GM19324 (cell line): ENCODE measurements around the gene NINL.
"Not testable (repeated sequence)": the region's sequence is repeated elsewhere in the genome, so short reads cannot be mapped to it uniquely, and the experiment has no call there.

Source experiments
- ATAC-seq: cut with Tn5 transposase; IDR thresholded peaks from one replicate; pipeline ENCODE4 v1.9.1; 2021; ENCODE audit warnings: mild to moderate bottlenecking, moderate library complexity; ENCODE audit not compliant: unreplicated experiment, low FRiP score

Gene NINL

DNA sequence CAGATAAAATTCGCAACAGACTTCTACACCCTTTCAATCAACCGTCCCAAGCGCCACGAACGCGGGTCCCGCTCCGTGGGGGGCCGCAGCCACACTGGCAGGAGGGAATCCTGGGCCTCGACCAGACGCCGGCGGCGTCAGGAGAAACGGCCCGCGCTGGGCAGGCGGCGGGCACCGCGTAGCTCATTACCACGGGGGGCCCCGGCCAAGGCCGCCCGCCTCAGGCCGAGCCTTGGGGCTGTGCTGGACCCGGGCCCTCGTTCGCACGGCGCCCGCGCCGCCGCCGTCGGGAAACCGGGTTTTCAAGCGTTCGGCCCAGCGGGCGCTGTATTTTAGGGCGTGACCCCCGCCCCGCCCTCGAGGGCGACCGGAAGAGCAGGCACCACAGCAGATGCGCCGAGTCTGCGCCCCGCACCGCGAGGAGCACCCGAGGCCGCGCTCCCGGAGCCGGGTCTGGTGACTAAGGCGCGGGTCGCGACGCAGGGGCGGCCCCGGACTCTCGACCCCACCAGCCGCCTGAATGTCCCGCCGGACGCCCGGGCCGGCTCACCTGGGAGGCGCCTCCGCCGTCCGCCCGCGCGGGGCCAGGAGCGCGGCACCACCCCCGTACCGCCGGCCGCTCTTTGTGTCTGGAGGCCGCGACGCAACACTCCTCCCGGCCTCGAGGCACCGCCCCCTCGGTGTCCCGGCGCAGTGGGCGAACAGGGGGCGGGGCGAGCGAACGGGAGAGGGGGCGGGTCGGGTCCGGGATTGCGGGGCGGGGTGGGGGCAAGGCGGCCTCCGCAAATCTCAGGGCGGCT lies at the start of gene NINL:
NINL (minus strand) TSS at position 627 of the 800 bp plus-strand sequence. CDS start 58,944 bp downstream, outside the sequence.
- ATAC-seq, result no peak

- no peak for ATAC-seq
These were observed 47.8 kb upstream of the NINL start for GRCh38 chr20:25632940-25633790.

DNA sequence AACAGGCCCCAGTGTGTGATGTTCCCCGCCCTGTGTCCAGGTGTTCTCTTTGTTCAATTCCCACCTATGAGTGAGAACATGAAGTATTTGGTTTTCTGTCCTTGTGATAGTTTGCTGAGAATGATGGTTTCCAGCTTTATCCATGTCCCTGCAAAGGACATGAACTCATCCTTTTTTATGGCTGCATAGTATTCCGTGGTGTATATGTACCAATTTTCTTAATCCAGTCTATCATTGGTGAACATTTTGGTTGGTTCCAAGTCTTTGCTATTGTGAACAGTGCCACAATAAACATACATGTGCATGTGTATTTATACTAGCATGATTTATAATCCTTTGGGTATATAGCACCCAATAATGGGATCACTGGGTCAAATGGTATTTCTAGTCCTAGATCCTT lies 45.3 kb upstream of the NINL start:
- ATAC-seq, result not testable (repeated sequence)

DNA sequence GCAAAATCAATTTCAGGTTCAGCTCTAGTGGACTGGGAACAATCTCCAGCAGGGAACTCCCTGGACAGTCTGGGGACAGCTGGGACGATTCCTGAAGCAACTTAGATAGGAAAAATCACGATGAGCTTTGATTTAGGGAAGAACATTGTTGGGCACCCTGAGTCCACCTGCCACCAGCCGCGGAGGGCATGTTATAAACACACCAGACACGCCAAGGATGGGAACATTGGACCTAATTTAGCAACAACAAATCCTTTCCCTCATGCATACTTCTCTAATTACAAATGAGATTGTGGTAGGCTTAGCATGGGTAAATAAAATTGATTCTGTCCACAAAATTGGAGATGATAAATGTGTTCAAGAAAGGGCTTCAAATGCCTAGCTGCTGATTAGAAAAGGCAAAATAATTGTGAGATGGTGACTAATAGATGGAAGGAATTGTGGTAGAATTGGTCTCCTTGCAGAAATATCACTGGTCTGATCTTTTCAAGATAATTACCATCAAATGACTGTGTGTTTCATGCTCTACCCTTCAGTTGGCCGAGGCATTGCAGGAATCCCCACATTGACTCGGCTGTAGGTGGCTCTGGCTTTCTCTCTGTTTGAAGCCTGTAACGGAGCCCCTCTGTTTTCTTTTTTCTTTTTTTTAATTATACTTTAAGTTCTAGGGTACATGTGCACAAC lies 44.6 kb upstream of the NINL start:
- no peak for ATAC-seq

GRCh38 chr20:25626779-25627178 lies 41.4 kb upstream of the NINL start:
- ATAC-seq, result no peak

- no peak for ATAC-seq
These were observed 39.2 kb upstream of the NINL start for GRCh38 chr20:25624500-25624939.

DNA sequence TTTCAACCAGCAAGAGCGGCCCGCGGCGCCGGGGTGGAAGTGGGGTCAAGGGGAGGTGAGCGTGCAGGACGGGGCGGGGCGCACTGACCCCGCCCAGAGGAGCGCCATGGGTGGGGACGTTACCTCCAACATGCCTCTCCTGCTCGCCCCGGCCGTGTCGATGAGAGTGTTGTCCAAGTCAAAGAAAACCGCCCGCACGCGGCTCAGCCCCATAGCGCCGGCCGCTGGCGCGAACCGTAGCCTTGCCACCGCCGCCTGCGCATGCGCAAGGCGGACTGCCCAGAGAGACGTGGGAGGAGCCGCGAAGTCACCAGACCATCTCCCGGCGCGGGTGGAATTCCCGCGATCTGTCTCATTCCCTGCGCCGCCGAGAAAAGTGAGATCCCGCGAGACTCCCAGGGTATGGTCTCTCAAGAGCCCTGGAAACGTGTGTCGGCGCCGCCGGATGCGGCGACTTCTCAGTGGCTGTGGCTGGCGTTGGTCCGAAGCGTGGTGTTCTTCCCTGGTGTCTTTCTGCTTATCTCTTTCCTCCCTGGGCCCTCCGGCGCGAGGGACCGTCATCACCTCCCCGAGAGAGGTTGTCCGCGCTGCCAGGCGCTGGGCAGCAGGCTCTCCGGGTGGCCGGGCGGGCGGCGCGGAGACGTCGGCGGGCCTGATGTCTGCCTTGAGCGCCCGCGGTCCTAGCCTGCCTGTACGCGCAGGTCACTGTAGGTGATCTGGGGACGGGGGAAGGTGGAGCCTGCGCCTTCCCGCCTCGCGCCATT lies 38.6 kb upstream of the NINL start, which contains the start of gene NANP:
NANP (minus strand) TSS at position 279 of the 764 bp plus-strand sequence; CDS start at position 213, 66 bp downstream.
- peak; percentile 88 for ATAC-seq

GRCh38 chr20:25623225-25623735 lies 37.9 kb upstream of the NINL start:
- ATAC-seq, result peak; percentile 27

DNA sequence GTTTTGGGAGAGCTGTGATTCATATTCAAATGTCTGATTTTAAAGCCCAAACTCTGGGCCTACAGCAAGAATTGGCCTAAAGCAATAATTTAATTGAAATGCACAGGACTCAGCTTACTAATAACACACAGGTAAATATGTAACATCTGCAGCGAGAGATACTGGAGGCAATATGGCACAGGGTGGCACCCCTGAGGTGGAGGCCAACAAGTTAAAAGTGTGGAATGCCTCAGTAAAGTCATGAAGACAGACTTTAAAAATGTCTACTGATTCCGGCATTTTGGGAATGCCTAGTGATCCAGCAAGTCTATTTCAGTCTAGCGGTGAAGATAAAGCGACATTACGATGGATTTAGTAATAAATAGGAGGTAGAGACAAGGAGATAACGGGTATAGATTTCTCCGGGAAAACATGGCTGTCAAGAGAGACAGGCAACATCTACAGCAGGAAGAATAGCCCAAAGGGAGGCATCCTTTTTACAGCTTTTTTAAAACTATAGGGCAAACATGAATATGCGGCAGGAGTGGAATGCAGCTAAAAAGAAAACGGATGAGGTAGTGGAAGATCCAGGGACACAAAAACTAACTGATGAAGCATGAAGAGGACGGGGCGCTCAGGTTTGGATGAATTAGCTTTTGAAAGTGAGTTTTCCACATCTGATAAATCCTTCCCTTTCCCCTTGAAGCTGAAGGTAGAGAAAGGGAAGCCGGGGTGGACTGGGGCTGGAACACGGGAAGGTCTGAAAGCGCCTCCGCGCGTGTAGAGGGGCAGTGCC lies 37.3 kb upstream of the NINL start:
- ATAC-seq, result no peak

- ATAC-seq, result no peak
These were observed 36.7 kb upstream of the NINL start for GRCh38 chr20:25622049-25622448.

DNA sequence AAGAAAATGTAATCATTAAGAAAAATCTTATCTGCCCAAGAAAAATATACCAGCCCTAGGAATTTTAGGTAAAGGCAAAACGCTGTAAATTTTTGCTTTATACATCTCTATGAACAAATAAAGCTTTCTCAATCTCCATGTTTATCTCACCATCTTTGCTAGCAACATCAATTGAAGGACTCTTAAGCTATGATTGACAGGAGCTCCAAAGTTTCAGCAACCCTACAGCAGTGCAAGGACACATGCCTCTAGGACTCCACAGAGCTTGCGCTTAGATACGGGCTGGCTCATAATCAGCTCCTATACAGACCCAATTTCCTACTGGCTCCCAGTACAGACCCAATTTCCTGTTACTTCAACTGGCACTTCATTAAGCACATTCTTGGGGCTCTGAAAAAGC lies 34.2 kb upstream of the NINL start:
- no peak for ATAC-seq

- ATAC-seq, result no peak
These were observed 23.4 kb upstream of the NINL start for GRCh38 chr20:25608774-25609173.

- no peak for ATAC-seq
These were observed 20.9 kb upstream of the NINL start for GRCh38 chr20:25606094-25606695.

DNA sequence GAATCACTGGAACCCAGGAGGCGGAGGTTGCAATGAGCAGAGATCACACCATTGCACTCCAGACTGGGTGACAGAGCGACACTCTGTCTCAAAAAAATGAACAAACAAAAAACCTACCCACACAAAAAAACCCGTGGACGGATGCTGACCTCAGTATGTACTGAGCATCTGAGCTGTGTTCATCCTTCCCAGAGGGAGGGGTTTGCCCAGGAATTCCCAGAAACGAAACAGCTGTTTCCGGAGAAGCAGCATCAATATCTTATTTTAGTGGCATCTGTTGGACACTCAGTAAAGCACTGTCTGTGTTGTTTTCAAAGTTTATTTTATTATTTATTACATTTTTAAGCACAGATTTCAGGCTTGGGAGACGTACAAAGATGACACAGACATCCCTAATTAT lies 19.8 kb upstream of the NINL start:
- no peak for ATAC-seq

DNA sequence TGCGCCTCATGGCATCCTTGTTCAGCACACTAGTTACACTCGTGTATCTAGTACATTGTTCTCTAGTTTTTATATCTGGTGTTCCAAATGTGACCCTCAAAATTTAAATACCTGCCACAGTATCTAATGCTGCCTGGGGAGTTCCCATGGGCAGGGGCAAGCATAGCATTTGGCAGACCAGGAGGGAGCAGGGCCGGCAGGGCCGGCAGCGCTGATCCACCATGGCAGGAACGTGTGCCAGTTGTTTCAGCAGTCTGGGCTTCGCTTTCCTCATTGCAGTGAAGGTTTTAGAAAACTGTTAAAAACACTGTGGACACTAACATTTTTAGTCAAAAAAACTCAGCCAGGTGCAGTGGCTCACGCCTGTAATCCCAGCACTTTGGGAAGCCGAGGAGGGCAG lies 19.3 kb upstream of the NINL start:
- no peak for ATAC-seq

GRCh38 chr20:25602914-25603309 lies 17.6 kb upstream of the NINL start:
- ATAC-seq, result not testable (repeated sequence)

DNA sequence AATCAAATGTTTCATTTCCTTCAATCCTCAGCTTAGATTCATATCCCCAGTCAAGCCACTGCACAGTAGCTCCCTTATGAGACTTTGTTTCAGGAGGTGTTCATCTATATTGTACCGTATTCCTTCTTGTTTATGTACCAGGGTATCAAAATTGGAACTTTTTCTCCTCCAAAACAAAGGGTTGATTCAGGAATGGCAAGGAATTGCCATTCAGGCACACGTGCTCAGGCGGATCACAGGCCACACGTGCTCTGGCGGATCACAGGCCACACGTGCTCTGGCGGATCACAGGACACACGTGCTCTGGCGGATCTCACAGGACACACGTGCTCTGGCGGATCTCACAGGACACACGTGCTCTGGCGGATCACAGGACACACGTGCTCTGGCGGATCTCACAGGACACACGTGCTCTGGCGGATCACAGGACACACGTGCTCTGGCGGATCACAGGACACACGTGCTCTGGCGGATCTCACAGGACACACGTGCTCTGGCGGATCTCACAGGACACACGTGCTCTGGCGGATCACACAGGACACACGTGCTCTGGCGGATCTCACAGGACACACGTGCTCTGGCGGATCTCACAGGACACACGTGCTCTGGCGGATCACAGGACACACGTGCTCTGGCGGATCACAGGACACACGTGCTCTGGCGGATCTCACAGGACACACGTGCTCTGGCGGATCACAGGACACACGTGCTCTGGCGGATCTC lies 17.0 kb upstream of the NINL start:
- not testable (repeated sequence) for ATAC-seq

GRCh38 chr20:25601659-25602058 lies 16.3 kb upstream of the NINL start:
- ATAC-seq, result no peak
